ENCODE measurements around the gene ZNF792. TPM values are rescaled to one million over a fixed set of nuclear protein-coding genes. Genes with fewer than 3 reads are reported as not detected.

ZNF792 gene
- total RNA-seq, 1 donor from 2014 or later, result 5.9 TPM

- H4K20me1 ChIP-seq (ENCODE audit: insufficient read depth, low read length), result no peaks in the 10 kb centered on the region
- Mint-ChIP-seq H3K27me3 (ENCODE audit: low read depth, unreplicated experiment) (peaks cover 2% of the 10 kb centered on the region), H3K9me3 (ENCODE audit: unreplicated experiment) (peaks cover 6% of the 10 kb centered on the region), H3K4me3 (ENCODE audit: unreplicated experiment) (no peak overlapping the region), H3K36me3 (ENCODE audit: low read depth, unreplicated experiment) (no peaks in the 10 kb centered on the region), H3K4me1 (ENCODE audit: low read depth, unreplicated experiment) (no peaks in the 10 kb centered on the region), H3K27ac (ENCODE audit: unreplicated experiment) (no peak overlapping the region)
- H3K27ac ChIP-seq (ENCODE audit: low read depth, low read length), result no peak overlapping the region
- TF ChIP-seq CTCF (IDR thresholded peaks at IDR 0.05; ENCODE audit: insufficient read depth, low read depth, low read length), result no peak
- no peak for TF ChIP-seq EZH2 (IDR thresholded peaks at IDR 0.05; ENCODE audit: insufficient read depth, low read length)
- no peak overlapping the region for H3K4me3 ChIP-seq (ENCODE audit: insufficient read depth, low read depth, low read length)
- no peaks in the 10 kb centered on the region for H3K9me3 ChIP-seq (ENCODE audit: insufficient read depth, low read depth, low read length)
- H3K27me3 ChIP-seq (ENCODE audit: insufficient read depth, low read length), result no peaks in the 10 kb centered on the region
- H3K4me2 ChIP-seq (ENCODE audit: low read length), result no peak overlapping the region
- DNase-seq (ENCODE audit: low read depth), result no peak
- H3K79me2 ChIP-seq (ENCODE audit: insufficient read depth, low read length), result no peaks in the 10 kb centered on the region
- H2AFZ ChIP-seq (ENCODE audit: low read depth, low read length), result no peak overlapping the region
- H3K36me3 ChIP-seq (ENCODE audit: insufficient read depth, low read length), result no peaks in the 10 kb centered on the region
- no peak for FAIRE-seq
- H3K9ac ChIP-seq (ENCODE audit: low read length), result no peak overlapping the region
- no peaks in the 10 kb centered on the region for H3K4me1 ChIP-seq (ENCODE audit: insufficient read depth, low read length)
Observed at GRCh38 chr19:34983786-34984185, 19.8 kb upstream of the ZNF792 start.

GRCh38 chr19:34982275-34982674 lies 18.2 kb upstream of the ZNF792 start:
- H3K9me3 ChIP-seq (ENCODE audit: insufficient read depth, low read depth, low read length), result no peaks in the 10 kb centered on the region
- peaks cover 2% of the 10 kb centered on the region for H3K27me3 Mint-ChIP-seq (ENCODE audit: low read depth, unreplicated experiment)
- H3K27ac Mint-ChIP-seq (ENCODE audit: unreplicated experiment), result no peak overlapping the region
- no peaks in the 10 kb centered on the region for H3K4me1 Mint-ChIP-seq (ENCODE audit: low read depth, unreplicated experiment)
- H3K36me3 ChIP-seq (ENCODE audit: insufficient read depth, low read length), result no peaks in the 10 kb centered on the region
- H3K4me1 ChIP-seq (ENCODE audit: insufficient read depth, low read length), result no peaks in the 10 kb centered on the region
- H3K4me3 Mint-ChIP-seq (ENCODE audit: unreplicated experiment), result no peak overlapping the region
- FAIRE-seq (no peak), DNase-seq (ENCODE audit: low read depth) (no peak)
- TF ChIP-seq EZH2 (IDR thresholded peaks at IDR 0.05; ENCODE audit: insufficient read depth, low read length) (no peak), CTCF (IDR thresholded peaks at IDR 0.05; ENCODE audit: insufficient read depth, low read depth, low read length) (no peak)
- H3K4me3 ChIP-seq (ENCODE audit: insufficient read depth, low read depth, low read length), result no peak overlapping the region
- peaks cover 6% of the 10 kb centered on the region for H3K9me3 Mint-ChIP-seq (ENCODE audit: unreplicated experiment)
- H2AFZ ChIP-seq (ENCODE audit: low read depth, low read length), result no peak overlapping the region
- no peaks in the 10 kb centered on the region for H3K36me3 Mint-ChIP-seq (ENCODE audit: low read depth, unreplicated experiment)
- H3K27ac ChIP-seq (ENCODE audit: low read depth, low read length), result no peak overlapping the region
- H3K9ac ChIP-seq (ENCODE audit: low read length), result no peak overlapping the region
- no peak overlapping the region for H3K4me2 ChIP-seq (ENCODE audit: low read length)
- no peaks in the 10 kb centered on the region for H4K20me1 ChIP-seq (ENCODE audit: insufficient read depth, low read length)
- H3K79me2 ChIP-seq (ENCODE audit: insufficient read depth, low read length), result no peaks in the 10 kb centered on the region
- H3K27me3 ChIP-seq (ENCODE audit: insufficient read depth, low read length), result no peaks in the 10 kb centered on the region

GRCh38 chr19:34979819-34980640 lies 16.0 kb upstream of the ZNF792 start:
- H3K9me3 Mint-ChIP-seq (ENCODE audit: unreplicated experiment), result peaks cover 5% of the 10 kb centered on the region
- no peaks in the 10 kb centered on the region for H3K79me2 ChIP-seq (ENCODE audit: insufficient read depth, low read length)
- H3K36me3 Mint-ChIP-seq (ENCODE audit: low read depth, unreplicated experiment), result no peaks in the 10 kb centered on the region
- TF ChIP-seq EZH2 (IDR thresholded peaks at IDR 0.05; ENCODE audit: insufficient read depth, low read length) (no peak), CTCF (IDR thresholded peaks at IDR 0.05; ENCODE audit: insufficient read depth, low read depth, low read length) (no peak)
- H3K27ac Mint-ChIP-seq (ENCODE audit: unreplicated experiment), result no peak overlapping the region
- no peak overlapping the region for H3K4me3 ChIP-seq (ENCODE audit: insufficient read depth, low read depth, low read length)
- H4K20me1 ChIP-seq (ENCODE audit: insufficient read depth, low read length), result no peaks in the 10 kb centered on the region
- no peaks in the 10 kb centered on the region for H3K36me3 ChIP-seq (ENCODE audit: insufficient read depth, low read length)
- no peaks in the 10 kb centered on the region for H3K4me1 ChIP-seq (ENCODE audit: insufficient read depth, low read length)
- DNase-seq (ENCODE audit: low read depth) (no peak), FAIRE-seq (no peak)
- peaks cover 5% of the 10 kb centered on the region for H3K27me3 Mint-ChIP-seq (ENCODE audit: low read depth, unreplicated experiment)
- H3K9ac ChIP-seq (ENCODE audit: low read length), result no peak overlapping the region
- no peak overlapping the region for H3K27ac ChIP-seq (ENCODE audit: low read depth, low read length)
- no peaks in the 10 kb centered on the region for H3K27me3 ChIP-seq (ENCODE audit: insufficient read depth, low read length)
- peaks cover 8% of the 10 kb centered on the region for H3K9me3 ChIP-seq (ENCODE audit: insufficient read depth, low read depth, low read length)
- no peak overlapping the region for H2AFZ ChIP-seq (ENCODE audit: low read depth, low read length)
- H3K4me3 Mint-ChIP-seq (ENCODE audit: unreplicated experiment), result no peak overlapping the region
- no peaks in the 10 kb centered on the region for H3K4me1 Mint-ChIP-seq (ENCODE audit: low read depth, unreplicated experiment)
- no peak overlapping the region for H3K4me2 ChIP-seq (ENCODE audit: low read length)
